ENCODE results near the gene PPIP5K2.

DNA sequence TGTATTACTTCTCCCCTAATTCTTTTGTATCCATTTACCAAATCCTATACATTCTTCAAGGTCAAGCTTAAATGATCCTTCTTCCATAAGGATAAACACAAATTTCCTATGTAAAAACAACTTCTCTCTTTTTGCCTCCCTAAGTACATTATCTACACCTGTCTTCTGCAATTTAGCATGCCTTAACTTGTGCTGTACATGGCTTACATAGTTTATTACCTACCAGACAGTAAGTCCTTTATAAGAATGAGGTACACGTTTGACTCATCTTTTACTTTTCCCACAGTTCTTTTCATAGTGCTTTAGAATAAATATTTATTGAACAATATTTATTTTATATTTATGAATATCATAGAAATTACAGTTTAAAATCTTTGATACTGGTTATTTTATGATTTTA lies 33.6 kb upstream of the PPIP5K2 start:
- TF ChIP-seq JUN (IDR thresholded peaks at IDR 0.05; ENCODE audit: borderline replicate concordance, insufficient read depth, insufficient read length, low read depth) (no peak), POLR2AphosphoS5 (IDR thresholded peaks at IDR 0.05; ENCODE audit: insufficient read depth, low read depth, low read length) (no peak)
- TF ChIP-seq, protein P1, sequence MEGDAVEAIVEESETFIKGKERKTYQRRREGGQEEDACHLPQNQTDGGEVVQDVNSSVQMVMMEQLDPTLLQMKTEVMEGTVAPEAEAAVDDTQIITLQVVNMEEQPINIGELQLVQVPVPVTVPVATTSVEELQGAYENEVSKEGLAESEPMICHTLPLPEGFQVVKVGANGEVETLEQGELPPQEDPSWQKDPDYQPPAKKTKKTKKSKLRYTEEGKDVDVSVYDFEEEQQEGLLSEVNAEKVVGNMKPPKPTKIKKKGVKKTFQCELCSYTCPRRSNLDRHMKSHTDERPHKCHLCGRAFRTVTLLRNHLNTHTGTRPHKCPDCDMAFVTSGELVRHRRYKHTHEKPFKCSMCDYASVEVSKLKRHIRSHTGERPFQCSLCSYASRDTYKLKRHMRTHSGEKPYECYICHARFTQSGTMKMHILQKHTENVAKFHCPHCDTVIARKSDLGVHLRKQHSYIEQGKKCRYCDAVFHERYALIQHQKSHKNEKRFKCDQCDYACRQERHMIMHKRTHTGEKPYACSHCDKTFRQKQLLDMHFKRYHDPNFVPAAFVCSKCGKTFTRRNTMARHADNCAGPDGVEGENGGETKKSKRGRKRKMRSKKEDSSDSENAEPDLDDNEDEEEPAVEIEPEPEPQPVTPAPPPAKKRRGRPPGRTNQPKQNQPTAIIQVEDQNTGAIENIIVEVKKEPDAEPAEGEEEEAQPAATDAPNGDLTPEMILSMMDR (IDR thresholded peaks at IDR 0.05; ENCODE audit: extremely low read depth in 1 of 2, insufficient read depth in 1 of 2, low read depth in 1 of 2, low read length in 2 of 2): no peak
